ENCODE data around the gene TBC1D4.
"Not testable (repeated sequence)": the region's sequence is repeated elsewhere in the genome, so short reads cannot be mapped to it uniquely, and the experiment has no call there.

Gene TBC1D4

GRCh38 chr13:75250526-75251178, 231.3 kb downstream of the TBC1D4 start:
- TF ChIP-seq ZNF274 (IDR thresholded peaks at IDR 0.05; ENCODE audit: low read depth, low read length) = no peak
- no peak overlapping the region for H3K4me3 ChIP-seq (ENCODE audit: low read length)

GRCh38 chr13:75245578-75245977, 236.4 kb downstream of the TBC1D4 start:
- not testable (repeated sequence) for H3K4me3 ChIP-seq (ENCODE audit: low read length)

GRCh38 chr13:75240240-75240639, 241.7 kb downstream of the TBC1D4 start:
- H3K4me3 ChIP-seq (ENCODE audit: low read length) = not testable (repeated sequence)

- H3K4me3 ChIP-seq (ENCODE audit: low read length) = no peak overlapping the region
- TF ChIP-seq ZNF274 (IDR thresholded peaks at IDR 0.05; ENCODE audit: low read depth, low read length) = no peak
Measured at GRCh38 chr13:75236774-75237173, 245.2 kb downstream of the TBC1D4 start.
